Stimulated activated CD8-positive, alpha-beta memory T cell treated with anti-CD3 and anti-CD28 coated beads, Interleukin-7, amount 100 ng/mL, for 4 hours (primary cell): Measurements from ENCODE around the gene ZNF521.
"Not testable (repeated sequence)": the region's sequence is repeated elsewhere in the genome, so short reads cannot be mapped to it uniquely, and the experiment has no call there.

Experiments
- DNase-seq, 2 donors: peaks; one replicate each; pipeline ENCODE4 v3.0.0-alpha.2; 2020; ENCODE audit warnings: low read depth in 2 of 2

Gene ZNF521

DNA sequence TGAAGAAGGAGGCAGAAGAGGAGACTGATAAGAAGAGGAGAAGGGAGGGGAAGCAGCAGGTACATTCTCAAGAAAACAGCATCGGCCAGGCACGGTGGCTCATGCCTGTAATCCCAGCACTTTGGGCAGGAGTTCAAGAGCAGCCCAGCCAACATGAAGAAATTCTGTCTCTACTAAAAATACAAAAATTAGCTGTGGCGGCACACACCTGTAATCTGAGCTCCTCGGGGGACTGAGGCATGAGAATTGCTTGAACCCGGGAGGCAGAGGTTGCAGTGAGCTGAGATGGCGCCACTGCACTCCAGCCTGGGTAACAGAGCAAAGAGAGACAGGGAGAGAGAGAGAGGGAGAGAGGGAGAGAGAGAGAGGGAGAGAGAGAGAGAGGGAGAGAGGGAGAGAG lies 318.8 kb downstream of the ZNF521 start:
- DNase-seq: not testable (repeated sequence)

DNA sequence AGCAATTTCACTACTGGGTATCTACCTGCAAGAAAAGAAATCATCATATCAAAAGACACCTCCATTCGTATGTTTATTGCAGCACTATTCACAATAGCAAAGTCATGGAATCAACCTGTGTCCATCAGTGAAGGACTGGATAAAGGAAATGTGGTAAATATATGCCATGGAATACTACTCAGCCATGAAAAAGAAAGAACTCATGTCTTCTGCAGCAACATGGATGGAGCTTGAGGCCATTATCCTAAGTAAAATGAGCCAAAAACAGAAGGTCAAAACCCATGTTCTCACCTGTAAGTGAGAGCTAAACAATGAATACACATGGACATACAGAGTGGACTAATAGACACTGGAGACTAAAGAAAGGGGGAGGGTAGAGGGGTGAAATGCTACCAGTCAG lies 322.2 kb downstream of the ZNF521 start:
- no peak for DNase-seq

- no peak for DNase-seq
Observed at GRCh38 chr18:25019931-25020330, 332.0 kb downstream of the ZNF521 start.

DNA sequence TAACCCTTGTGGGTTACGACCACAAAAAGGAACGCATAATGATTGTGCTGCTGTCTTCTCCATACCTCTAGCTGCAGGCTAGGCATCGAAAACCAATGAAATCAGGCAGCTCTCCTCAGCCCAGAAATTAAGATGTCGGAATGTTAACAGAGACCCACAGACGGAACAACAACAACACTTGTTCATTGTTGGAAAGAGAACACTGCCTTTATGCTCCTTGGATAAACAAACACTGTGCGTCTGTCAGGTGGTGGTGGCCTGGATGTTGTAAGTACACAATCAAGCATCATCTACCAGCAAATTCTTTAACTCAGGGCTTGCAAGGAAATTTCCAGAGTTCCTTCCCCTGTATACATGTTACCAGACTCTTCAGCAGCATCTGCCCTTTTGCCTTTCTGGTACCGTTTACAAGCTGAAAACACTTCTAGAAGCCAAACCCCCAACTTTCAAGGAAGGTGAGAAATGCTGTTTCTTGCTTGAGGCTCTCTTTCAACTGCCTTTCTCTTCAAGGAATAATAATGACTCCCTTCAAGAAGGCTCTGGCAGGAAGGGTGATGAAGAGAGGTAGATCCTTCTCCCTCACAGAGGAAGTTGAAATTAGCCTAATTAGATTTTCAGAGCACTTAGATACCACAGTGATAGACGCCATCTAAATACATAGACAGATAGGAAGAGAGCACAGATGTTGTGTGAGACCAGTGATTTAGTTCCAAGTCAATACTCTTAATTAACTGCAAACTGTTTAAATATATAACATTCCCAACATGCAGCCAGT lies 332.7 kb downstream of the ZNF521 start:
- no peak for DNase-seq

GRCh38 chr18:25016666-25017065 lies 335.3 kb downstream of the ZNF521 start:
- no peak for DNase-seq

DNA sequence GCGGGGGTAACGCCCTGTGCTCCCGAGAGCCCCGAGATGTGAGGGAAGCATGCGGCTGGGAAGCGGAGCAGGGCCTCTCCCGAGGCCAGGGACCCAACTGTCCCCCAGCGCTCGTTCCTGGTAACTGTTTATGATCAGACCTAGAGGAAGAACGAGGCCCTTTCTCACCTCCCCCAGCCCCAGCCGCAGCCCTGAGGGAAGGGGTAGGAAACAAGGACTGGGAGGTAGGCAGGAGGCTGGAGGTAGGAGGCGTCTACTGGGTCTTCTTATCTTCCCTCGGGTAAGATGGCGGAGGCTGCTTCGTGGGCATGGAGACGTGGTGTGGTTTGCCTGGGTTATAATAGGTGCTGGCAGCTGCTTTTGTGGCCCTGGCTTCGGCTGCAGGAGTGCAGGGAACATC lies 335.8 kb downstream of the ZNF521 start:
- no peak for DNase-seq
